Renal cortex interstitium (tissue), 11 donors: ENCODE data around the gene ZNF784. TPM values are rescaled to one million over a fixed set of nuclear protein-coding genes. Genes with fewer than 3 reads are reported as not detected.
A peak's percentile ranks its signal among the peaks of the same experiment; 100 is the strongest.

Source experiments
- DNase-seq, 11 donors: peaks; one replicate each; pipeline ENCODE4 v3.0.0-alpha.2; 2013; ENCODE audit warnings: low read depth in 9 of 11, low spot score in 4 of 11; ENCODE audit errors: extremely low read depth in 1 of 11
- polyA plus RNA-seq, 3 donors: library from polyadenylated mRNA; unstranded; fragments of 120-200 nt; gene quantifications; one replicate each; pipeline ENCODE4 v1.2.1, GENCODE V29; 2013; ENCODE audit not compliant: insufficient read length in 3 of 3

Gene ZNF784
- polyA plus RNA-seq, 3 donors = 8.7 to 13.6 (median 12.7) TPM

GRCh38 chr19:55635334-55635717, 11.0 kb upstream of the ZNF784 start:
- no peak for DNase-seq

- DNase-seq = no peak
Observed at GRCh38 chr19:55633861-55634260, 9.5 kb upstream of the ZNF784 start.

- peak in 9 of 11 donors; percentile 86 to 93 (median 89) for DNase-seq
Observed at GRCh38 chr19:55632463-55632834, 8.1 kb upstream of the ZNF784 start.

GRCh38 chr19:55626350-55626749, 2.0 kb upstream of the ZNF784 start:
- DNase-seq = no peak

- no peak for DNase-seq
Observed at GRCh38 chr19:55625004-55625326, 599 bp upstream of the ZNF784 start.

GRCh38 chr19:55623561-55623960, 805 bp downstream of the ZNF784 start:
- DNase-seq = no peak

GRCh38 chr19:55623130-55623529, 1.2 kb downstream of the ZNF784 start:
- DNase-seq = no peak

GRCh38 chr19:55622242-55622969, 2.0 kb downstream of the ZNF784 start:
- no peak for DNase-seq

GRCh38 chr19:55621673-55622231, 2.6 kb downstream of the ZNF784 start:
- no peak for DNase-seq

- no peak for DNase-seq
Observed at GRCh38 chr19:55621205-55621672, 3.1 kb downstream of the ZNF784 start.

GRCh38 chr19:55620410-55621204, 3.8 kb downstream of the ZNF784 start:
- DNase-seq = no peak

GRCh38 chr19:55619286-55619685, 5.1 kb downstream of the ZNF784 start:
- no peak for DNase-seq

- no peak for DNase-seq
Observed at GRCh38 chr19:55618426-55618825, 5.9 kb downstream of the ZNF784 start.

GRCh38 chr19:55617426-55617825, 6.9 kb downstream of the ZNF784 start:
- DNase-seq = no peak

GRCh38 chr19:55616395-55616875, 7.9 kb downstream of the ZNF784 start:
- DNase-seq = no peak

GRCh38 chr19:55615543-55616394, 8.6 kb downstream of the ZNF784 start:
- no peak for DNase-seq

- no peak for DNase-seq
Observed at GRCh38 chr19:55614711-55615542, 9.4 kb downstream of the ZNF784 start.

- no peak for DNase-seq
Observed at GRCh38 chr19:55613930-55614710, 10.2 kb downstream of the ZNF784 start.
